Activated naive CD4-positive, alpha-beta T cell treated with anti-CD3 and anti-CD28 coated beads, Interleukin-2, amount 50 U/mL, for 72 hours (primary cell): ENCODE results near the gene GTPBP3. TPM values are rescaled to one million over a fixed set of nuclear protein-coding genes. Genes with fewer than 3 reads are reported as not detected.
A peak's percentile ranks its signal among the peaks of the same experiment; 100 is the strongest.
"Not testable (repeated sequence)": the region's sequence is repeated elsewhere in the genome, so short reads cannot be mapped to it uniquely, and the experiment has no call there.

Source experiments
- ATAC-seq, 2 donors: fragments of 150-1000 bp; cut with Tn5 transposase; 2 replicates each; pipeline ENCODE4 v1.10.0; 2021; ENCODE audit warnings: mild to moderate bottlenecking in 2 of 2, moderate library complexity in 2 of 2
- DNase-seq, 2 donors: peaks; one replicate each; pipeline ENCODE4 v3.0.0; 2021 to 2022; ENCODE audit warnings: low spot score in 2 of 2
- H3K27ac Mint-ChIP-seq, 2 donors: one replicate each; pipeline ENCODE4 v1.8.0; 2022; ENCODE audit warnings: mild to moderate bottlenecking in 2 of 2, mixed read lengths in 2 of 2
- H3K36me3 Mint-ChIP-seq, 2 donors: one replicate each; pipeline ENCODE4 v1.8.0; 2022; ENCODE audit warnings: mixed read lengths in 2 of 2
- H3K9me3 Mint-ChIP-seq, 2 donors: one replicate each; pipeline ENCODE4 v1.8.0; 2022; ENCODE audit warnings: mixed read lengths in 2 of 2
- total RNA-seq, 2 donors: library from RNA; stranded (reverse); gene quantifications; one replicate each; pipeline ENCODE4 v1.2.3, GENCODE V29; 2022

Gene GTPBP3, protein sequence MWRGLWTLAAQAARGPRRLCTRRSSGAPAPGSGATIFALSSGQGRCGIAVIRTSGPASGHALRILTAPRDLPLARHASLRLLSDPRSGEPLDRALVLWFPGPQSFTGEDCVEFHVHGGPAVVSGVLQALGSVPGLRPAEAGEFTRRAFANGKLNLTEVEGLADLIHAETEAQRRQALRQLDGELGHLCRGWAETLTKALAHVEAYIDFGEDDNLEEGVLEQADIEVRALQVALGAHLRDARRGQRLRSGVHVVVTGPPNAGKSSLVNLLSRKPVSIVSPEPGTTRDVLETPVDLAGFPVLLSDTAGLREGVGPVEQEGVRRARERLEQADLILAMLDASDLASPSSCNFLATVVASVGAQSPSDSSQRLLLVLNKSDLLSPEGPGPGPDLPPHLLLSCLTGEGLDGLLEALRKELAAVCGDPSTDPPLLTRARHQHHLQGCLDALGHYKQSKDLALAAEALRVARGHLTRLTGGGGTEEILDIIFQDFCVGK
- 10 to 100 TPM; 11.1 to 46.1 TPM for total RNA-seq

GRCh38 chr19:17336872-17337674 is at the start of gene GTPBP3:
GTPBP3 (plus strand) TSS chr19:17337553; CDS start chr19:17337612, 59 bp downstream.
- peak; percentile 91 to 96 for DNase-seq
- peak; percentile 87 to 92 for ATAC-seq
- Mint-ChIP-seq H3K36me3 (peaks cover 4 to 5% of the 10 kb centered on the region in 2 donors), H3K27ac (peak within 1 kb of the TSS; percentile 49 to 77), H3K9me3 (no peaks in the 10 kb centered on the region)

- no peak overlapping the region for H3K27ac Mint-ChIP-seq
- no peaks in the 10 kb centered on the region for H3K36me3 Mint-ChIP-seq
- DNase-seq (peak in 1 of 2 donors; percentile 64), ATAC-seq (peak in 1 of 2 donors; percentile 41)
- H3K9me3 Mint-ChIP-seq, result no peaks in the 10 kb centered on the region
Observed at GRCh38 chr19:17289489-17289888, 47.9 kb upstream of the GTPBP3 start.

DNA sequence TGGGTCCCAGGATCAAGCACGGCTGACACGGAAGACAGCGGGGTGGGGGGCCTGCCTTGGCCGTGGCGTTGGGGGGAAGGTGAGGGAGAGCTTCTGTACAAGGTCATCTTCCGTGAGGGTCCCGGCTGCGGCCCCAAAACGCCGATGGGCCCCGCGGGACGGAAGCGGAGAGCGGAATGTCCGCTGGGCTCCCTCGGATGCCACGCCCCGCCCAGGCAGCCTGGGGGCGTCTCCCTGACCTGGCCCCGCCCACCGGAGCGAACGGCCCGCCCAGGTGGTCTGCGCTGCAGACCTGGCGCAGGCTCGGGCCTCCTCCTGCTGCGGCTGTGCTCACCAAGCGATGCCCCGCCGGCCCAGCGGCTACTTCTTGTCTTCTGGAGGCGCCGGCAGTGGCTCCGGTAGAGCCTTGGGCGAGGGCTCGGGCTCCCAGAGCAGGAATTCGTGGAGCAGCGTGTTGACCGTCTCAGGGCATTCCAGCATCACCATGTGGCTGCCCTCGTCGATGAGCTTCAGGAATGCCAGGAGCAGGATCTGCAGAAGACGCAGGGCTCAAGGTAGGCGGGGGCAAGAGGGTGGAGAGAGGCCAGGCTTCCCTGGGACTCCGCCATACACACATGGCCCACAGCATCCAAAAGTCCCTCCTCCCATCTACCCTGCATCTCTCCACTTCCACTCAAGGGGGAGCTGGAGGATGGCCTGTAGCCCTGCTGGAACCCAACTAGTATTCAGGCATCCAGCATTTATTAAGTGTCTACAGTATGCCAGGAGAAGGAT is 44.9 kb upstream of the GTPBP3 start:
- peak; percentile 83 to 92 for DNase-seq
- H3K9me3 Mint-ChIP-seq, result no peaks in the 10 kb centered on the region
- peak; percentile 93 to 97 for ATAC-seq
- peak overlapping the region; percentile 23 to 74 for H3K27ac Mint-ChIP-seq
- no peaks in the 10 kb centered on the region for H3K36me3 Mint-ChIP-seq

GRCh38 chr19:17293605-17294004 is 43.7 kb upstream of the GTPBP3 start:
- H3K36me3 Mint-ChIP-seq, result no peaks in the 10 kb centered on the region
- H3K9me3 Mint-ChIP-seq, result no peaks in the 10 kb centered on the region
- ATAC-seq (no peak), DNase-seq (no peak)
- no peak overlapping the region for H3K27ac Mint-ChIP-seq

DNA sequence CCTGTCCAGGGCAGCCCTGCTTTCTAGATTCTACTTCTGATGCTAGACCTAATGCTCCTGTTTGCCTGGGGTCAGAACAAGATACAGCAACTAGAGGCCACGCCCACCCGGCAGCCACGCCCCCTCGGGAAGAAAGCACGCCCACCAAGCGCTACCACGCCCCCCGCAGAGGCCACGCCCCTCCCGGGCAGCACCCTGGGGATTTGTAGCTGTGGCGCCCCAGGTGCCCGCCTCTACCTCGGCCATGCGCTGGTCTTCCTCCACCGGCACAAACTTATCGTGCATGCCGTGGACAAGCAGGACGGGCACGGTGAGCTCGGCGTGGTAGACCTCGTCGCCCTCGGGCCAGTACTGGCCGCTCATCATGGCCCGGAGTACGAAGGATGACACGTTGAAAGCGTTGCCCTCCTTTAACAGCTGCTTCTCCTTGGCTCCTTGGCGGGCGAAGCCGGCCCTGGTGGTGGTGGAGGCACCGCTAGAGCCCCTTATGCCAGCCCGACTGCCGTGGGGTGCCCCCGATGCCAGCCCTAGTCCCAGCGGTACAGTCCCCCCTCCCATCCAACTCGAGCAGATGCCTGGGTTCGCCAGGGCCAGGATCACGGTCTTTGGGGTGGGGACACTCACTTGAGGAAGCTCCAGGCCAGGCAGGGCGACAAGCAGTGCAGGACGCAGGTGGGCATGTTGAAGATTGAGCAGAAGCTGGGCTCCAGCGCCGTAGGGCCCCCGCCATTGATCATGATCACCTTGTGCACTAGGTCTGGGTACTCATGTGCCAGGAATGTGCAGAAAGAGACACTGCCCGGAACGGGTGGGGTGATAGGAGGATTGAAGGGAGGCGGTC is 43.1 kb upstream of the GTPBP3 start:
- Mint-ChIP-seq H3K27ac (no peak overlapping the region), H3K9me3 (no peaks in the 10 kb centered on the region), H3K36me3 (no peaks in the 10 kb centered on the region)
- DNase-seq (peak in 1 of 2 donors; percentile 80), ATAC-seq (no peak)

- H3K9me3 Mint-ChIP-seq, ATAC-seq, H3K27ac Mint-ChIP-seq, H3K36me3 Mint-ChIP-seq, DNase-seq: not testable (repeated sequence)
Observed at GRCh38 chr19:17295551-17295950, 41.8 kb upstream of the GTPBP3 start.

DNA sequence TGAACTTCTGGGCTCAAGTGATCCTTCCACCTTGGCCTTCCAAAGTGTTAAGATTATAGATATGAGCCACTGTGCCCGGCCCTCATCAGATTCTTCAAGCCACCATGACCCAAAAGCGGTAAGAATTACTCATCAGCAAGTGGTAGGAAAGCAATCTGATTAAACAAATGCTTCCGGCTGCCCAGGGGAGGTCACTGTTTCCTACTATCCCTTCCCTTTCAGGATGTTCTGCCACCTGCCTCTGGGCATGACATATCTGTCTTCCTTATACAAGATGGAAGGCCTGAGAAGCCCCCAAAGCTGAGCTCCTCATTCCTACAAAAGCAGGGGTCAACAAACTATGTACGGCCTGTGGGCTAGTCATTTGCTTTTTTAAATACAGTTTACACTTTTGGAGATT is 41.1 kb upstream of the GTPBP3 start:
- Mint-ChIP-seq H3K36me3 (no peaks in the 10 kb centered on the region), H3K27ac (no peak overlapping the region), H3K9me3 (no peaks in the 10 kb centered on the region)
- DNase-seq, result no peak
- ATAC-seq, result peak in 1 of 2 donors; percentile 22

DNA sequence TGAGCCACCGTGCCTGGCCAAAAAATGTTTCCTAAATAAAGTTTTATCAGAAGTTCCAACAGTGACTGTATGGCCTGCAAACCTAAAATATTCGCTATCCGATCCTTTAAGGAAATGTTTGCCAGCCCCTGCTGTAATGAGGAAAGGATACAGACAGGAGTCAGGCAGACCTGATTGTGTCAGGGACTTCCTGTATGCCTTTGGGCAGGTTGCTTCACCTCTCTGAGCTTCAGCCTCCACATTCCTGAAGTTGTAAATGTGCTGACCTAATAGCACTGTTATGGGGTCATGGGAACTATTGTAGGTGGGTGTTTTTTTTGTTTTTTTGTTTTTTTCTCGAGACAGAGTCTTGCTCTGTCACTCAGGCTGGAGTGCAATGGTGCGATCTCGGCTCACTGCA is 40.4 kb upstream of the GTPBP3 start:
- ATAC-seq (no peak), DNase-seq (no peak)
- Mint-ChIP-seq H3K9me3 (no peaks in the 10 kb centered on the region), H3K27ac (no peak overlapping the region), H3K36me3 (no peaks in the 10 kb centered on the region)

DNA sequence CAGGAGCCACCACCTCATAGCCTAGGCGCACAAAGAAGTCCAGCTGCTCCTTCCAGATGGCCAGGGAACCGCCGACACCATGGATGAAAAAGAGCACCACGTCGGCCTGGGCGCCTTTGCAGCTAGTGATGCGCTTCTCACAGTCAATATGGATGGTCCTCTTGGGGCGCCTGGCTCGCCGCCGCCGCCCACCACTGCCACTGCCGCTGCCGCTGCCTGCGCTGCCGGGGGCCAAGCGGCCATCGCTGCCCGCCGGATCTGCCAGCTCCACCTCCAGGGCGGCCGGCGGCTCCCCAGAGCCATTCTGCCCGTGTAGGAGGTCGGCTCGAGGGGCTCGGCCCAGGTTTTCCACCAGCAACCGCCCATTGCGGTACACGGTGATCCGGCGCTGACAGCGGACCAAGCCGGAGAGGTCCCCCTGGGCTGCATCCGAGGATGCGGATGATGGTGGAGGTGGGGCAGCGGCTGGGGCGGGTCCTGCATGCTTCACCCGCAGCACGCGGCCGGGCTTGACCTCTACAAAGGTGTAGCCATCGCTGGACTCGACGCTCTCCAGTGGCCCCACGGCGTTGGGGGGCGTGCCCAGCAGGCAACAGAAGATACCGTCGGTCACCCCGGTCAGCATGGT is 36.2 kb upstream of the GTPBP3 start:
- ATAC-seq (no peak), DNase-seq (no peak)
- peaks cover 0 to 1% of the 10 kb centered on the region in 2 donors for H3K36me3 Mint-ChIP-seq
- no peaks in the 10 kb centered on the region for H3K9me3 Mint-ChIP-seq
- peak overlapping the region in 1 of 2 donors; percentile 68 for H3K27ac Mint-ChIP-seq

DNA sequence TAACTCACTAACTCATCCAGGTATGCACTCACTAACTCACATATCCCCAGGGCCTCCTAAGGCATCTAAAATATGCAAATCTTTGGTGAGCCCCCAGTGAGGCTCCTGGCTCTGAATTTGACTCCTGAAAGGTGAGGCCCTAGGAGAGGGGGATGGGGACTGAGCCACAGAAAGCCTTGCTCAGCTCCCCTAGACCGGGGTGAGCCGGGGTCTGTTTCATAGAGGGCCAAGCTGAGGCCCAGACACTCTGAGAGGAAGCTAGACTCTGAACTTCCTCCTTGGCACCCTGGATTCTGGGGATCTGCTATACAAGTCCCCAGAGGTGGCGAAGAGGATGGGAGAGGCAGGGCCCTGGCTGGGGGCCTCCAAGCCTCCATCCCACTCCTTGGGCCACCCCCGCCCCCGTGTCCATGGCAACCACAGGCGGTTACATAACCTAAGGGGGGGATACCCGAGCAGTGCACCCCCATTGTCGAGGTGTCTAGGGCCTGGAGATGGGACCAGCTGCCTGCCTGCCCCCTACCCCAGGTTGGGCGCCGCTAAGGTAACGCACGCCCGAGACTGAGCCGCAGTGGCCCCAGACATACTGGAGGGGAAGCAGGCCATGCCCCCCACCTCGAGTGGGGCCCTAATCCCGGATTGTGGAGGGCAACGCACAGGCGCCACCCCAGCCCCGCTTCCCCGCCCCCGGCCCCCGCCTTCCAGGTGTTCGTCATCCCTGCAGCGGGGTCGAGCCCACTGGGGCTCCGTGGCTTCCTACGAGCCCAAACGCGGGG is 34.8 kb upstream of the GTPBP3 start:
- DNase-seq, result no peak
- Mint-ChIP-seq H3K9me3 (no peaks in the 10 kb centered on the region), H3K36me3 (peaks cover 0 to 4% of the 10 kb centered on the region in 2 donors), H3K27ac (peak overlapping the region in 1 of 2 donors; percentile 16)
- no peak for ATAC-seq

GRCh38 chr19:17303167-17303939 is 34.0 kb upstream of the GTPBP3 start, which contains the start of gene ABHD8:
ABHD8 (minus strand) TSS chr19:17303425; CDS start chr19:17301616, 1,809 bp downstream.
- Mint-ChIP-seq H3K27ac (peak within 1 kb of the TSS; percentile 16 to 57), H3K36me3 (peaks cover 0 to 4% of the 10 kb centered on the region in 2 donors), H3K9me3 (no peaks in the 10 kb centered on the region)
- DNase-seq, result peak; percentile 96 to 98
- peak; percentile 72 to 79 for ATAC-seq

DNA sequence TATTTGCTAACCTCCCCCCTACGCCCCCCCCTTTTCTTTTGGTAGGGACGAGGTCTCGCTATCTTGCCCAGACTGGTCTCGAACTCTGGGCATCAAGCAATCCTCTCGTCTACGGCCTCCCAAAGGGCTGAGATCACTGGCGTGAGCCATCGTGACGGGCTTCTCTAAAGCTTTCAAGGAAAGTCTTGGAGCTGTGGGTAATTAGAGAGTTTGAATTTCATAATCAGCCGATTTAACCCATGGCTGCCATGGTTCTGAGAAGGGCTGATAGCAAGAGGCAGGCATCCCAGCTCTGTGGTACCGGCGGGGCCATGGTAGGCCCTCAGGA is 33.4 kb upstream of the GTPBP3 start:
- H3K9me3 Mint-ChIP-seq, result no peaks in the 10 kb centered on the region
- ATAC-seq (no peak), DNase-seq (no peak)
- H3K36me3 Mint-ChIP-seq, result peaks cover 0 to 4% of the 10 kb centered on the region in 2 donors
- peak overlapping the region; percentile 16 to 57 for H3K27ac Mint-ChIP-seq

DNA sequence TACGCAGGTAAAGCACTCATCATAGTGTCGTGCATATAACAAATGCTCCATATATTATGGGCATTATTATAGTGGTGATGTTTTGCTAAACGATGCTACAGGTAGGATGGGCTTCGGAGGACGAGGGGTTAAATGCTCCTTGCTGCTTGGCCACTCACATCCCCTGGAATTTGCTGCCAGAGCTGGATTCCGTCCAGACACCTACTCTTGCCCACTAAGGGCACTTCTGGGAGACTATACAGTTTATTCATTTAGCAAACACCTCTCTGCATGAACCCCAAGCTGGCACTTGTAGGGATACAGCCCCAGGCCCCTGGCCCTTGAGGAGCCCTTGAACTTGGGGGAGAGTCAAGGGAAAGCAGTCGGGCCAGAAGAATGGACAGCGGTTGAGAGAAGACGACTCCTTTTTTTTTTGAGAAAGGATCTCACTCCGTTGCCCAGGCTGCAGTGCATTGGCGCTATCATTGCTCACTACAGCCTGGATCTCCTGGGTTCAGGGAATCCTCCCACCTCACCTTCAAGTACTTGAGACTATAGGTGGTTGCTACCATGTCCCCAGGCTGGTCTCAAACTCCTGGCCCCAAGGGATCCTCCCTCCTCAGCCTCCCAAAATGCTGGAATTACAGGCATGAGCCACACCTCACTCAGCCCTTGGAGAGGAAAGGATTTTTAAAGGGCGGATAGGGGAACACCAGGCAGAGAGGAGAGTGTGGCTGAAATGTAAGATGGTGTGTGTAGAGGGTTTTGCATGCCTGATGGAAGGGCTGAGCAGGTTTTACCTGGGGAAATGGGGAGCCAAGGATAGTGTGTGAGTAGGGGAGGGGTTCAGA is 32.8 kb upstream of the GTPBP3 start:
- no peak for DNase-seq
- Mint-ChIP-seq H3K9me3 (no peaks in the 10 kb centered on the region), H3K27ac (peak overlapping the region in 1 of 2 donors; percentile 92), H3K36me3 (peaks cover 0 to 4% of the 10 kb centered on the region in 2 donors)
- no peak for ATAC-seq
